Measurements from ENCODE around the gene ZBTB12. TPM values are rescaled to one million over a fixed set of nuclear protein-coding genes. Genes with fewer than 3 reads are reported as not detected.

The ZBTB12 gene
- total and polyA plus RNA-seq, 9 of the 15 experiments (the other 6 are each of a cell fraction or from before 2014, with no cell fraction given) = 0.03 to 12.4 (median 5.8) TPM; not detected in 1

- TF ChIP-seq, protein P1, sequence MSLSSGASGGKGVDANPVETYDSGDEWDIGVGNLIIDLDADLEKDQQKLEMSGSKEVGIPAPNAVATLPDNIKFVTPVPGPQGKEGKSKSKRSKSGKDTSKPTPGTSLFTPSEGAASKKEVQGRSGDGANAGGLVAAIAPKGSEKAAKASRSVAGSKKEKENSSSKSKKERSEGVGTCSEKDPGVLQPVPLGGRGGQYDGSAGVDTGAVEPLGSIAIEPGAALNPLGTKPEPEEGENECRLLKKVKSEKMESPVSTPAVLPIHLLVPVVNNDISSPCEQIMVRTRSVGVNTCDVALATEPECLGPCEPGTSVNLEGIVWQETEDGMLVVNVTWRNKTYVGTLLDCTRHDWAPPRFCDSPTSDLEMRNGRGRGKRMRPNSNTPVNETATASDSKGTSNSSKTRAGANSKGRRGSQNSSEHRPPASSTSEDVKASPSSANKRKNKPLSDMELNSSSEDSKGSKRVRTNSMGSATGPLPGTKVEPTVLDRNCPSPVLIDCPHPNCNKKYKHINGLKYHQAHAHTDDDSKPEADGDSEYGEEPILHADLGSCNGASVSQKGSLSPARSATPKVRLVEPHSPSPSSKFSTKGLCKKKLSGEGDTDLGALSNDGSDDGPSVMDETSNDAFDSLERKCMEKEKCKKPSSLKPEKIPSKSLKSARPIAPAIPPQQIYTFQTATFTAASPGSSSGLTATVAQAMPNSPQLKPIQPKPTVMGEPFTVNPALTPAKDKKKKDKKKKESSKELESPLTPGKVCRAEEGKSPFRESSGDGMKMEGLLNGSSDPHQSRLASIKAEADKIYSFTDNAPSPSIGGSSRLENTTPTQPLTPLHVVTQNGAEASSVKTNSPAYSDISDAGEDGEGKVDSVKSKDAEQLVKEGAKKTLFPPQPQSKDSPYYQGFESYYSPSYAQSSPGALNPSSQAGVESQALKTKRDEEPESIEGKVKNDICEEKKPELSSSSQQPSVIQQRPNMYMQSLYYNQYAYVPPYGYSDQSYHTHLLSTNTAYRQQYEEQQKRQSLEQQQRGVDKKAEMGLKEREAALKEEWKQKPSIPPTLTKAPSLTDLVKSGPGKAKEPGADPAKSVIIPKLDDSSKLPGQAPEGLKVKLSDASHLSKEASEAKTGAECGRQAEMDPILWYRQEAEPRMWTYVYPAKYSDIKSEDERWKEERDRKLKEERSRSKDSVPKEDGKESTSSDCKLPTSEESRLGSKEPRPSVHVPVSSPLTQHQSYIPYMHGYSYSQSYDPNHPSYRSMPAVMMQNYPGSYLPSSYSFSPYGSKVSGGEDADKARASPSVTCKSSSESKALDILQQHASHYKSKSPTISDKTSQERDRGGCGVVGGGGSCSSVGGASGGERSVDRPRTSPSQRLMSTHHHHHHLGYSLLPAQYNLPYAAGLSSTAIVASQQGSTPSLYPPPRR (CRISPR knock-in tag; IDR thresholded peaks at IDR 0.05; ENCODE audit: borderline replicate concordance) = peak; percentile 8; the same call in 1 of the 2 replicates
- peak; percentile 64; the same call in 1 of the 2 replicates for TF ChIP-seq E2F5 (CRISPR knock-in tag; IDR thresholded peaks at IDR 0.05)
- TF ChIP-seq MCM3 (IDR thresholded peaks at IDR 0.05) = no peak
- peak; percentile 30; the same call in 1 of the 2 replicates for TF ChIP-seq OTX1 (CRISPR knock-in tag; IDR thresholded peaks at IDR 0.05)
- TF ChIP-seq, protein P2, sequence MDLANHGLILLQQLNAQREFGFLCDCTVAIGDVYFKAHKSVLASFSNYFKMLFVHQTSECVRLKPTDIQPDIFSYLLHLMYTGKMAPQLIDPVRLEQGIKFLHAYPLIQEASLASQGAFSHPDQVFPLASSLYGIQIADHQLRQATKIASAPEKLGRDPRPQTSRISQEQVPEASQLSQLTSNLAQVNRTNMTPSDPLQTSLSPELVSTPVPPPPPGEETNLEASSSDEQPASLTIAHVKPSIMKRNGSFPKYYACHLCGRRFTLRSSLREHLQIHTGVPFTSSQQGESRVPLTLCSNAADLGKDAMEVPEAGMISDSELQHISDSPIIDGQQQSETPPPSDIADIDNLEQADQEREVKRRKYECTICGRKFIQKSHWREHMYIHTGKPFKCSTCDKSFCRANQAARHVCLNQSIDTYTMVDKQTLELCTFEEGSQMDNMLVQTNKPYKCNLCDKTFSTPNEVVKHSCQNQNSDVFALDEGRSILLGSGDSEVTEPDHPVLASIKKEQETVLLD (IDR thresholded peaks at IDR 0.05) = no peak
- TF ChIP-seq RBM22 (IDR thresholded peaks at IDR 0.05; ENCODE audit: low read depth, low read length, poor library complexity, severe bottlenecking) = no peak
- TF ChIP-seq ZNF57 (CRISPR knock-in tag; IDR thresholded peaks at IDR 0.05) = peak; percentile 72; the same call in 1 of the 2 replicates
- no peak for TF ChIP-seq CREB3 (tag; conservative IDR thresholded peaks at IDR 0.05; ENCODE audit: low read depth)
- TF ChIP-seq TOE1 (IDR thresholded peaks at IDR 0.05; ENCODE audit: borderline replicate concordance) = no peak
- TF ChIP-seq TOE1 (CRISPR knock-in tag; IDR thresholded peaks at IDR 0.05; ENCODE audit: borderline replicate concordance, low read depth) = 0 out of 2 replicates have a peak, but pooled peaks have one; percentile 19
- TF ChIP-seq MLLT1 (IDR thresholded peaks at IDR 0.05) = peak in 1 of 2 experiments; percentile 50; a peak in 2 of 4 replicates
Measured at GRCh38 chr6:31861919-31862343, 40.0 kb downstream of the ZBTB12 start (continued).
